SKM-1 treated with dmso at 0.1 percent for 144 hours (cell line): ENCODE data around the gene FIS1.
"Not testable (repeated sequence)": the region's sequence is repeated elsewhere in the genome, so short reads cannot be mapped to it uniquely, and the experiment has no call there.

ENCODE experiments used
- DNase-seq: peaks from one replicate; lab custom pipeline; 2025; ENCODE audit not compliant: unreplicated experiment; lab: John Stamatoyannopoulos, UW

The FIS1 gene

GRCh38 chr7:101205901-101206664 lies 38.8 kb downstream of the FIS1 start:
- no peak for DNase-seq

DNA sequence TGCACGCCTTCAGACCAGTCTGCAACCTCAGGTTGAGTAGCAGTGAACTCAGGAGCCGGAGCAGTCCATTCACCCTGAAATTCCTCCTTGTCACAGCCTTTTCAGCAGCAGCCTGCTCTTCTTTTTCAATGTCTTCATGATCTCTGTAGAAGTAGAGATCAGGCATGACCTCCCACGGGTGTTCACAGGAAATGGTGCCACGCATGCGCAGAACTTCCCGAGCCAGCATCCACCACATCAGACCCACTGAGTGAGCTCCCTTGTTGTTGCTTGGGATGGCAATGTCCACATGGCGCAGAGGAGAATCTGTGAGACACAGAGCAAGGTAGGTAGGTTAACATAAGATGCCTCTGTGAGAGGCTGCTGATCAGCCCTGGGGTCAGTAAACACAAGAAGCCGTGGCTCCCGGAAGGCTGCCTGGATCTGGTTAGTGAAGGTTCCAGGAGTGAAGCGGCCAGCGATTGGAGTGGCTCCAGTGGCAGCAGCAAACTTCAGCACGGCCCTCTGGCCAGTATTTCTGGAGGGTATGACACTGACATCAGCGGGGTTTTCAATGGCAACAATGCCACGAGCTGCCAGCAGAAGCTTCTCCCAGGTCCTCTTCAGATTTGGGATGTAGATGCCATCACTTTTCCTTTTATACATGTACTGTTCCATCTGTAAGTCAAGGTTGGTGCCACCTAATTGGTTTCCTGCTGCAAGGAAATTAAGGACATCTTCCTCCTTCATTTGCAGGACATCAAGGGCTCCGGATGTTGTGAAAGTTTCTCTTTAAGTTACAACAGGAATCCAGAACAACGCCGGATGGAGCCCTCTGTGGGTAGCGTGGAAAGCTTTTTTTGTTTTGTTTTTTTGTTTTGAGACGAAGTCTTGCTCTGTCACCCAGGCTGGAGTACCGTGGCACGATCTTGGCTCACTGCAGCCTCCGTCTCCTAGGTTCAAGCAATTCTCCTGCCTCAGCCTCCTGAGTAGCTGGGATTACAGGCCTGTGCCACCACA lies 40.8 kb downstream of the FIS1 start:
- DNase-seq, result peak; percentile 75

DNA sequence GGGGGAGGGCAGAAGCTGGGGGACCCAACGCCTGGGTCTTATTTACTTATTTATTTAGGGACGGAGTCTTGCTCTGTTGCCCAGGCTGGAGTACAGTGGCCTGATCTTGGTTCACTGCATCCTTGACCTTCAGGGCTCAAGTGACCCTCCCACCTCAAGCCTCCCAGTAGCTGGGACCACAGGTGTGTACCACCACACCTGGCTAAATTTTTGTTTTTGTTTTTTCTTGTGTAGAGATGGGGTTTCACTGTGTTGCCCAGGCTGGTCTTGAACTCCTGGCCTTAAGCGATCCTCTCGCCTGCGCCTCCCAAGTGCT lies 42.3 kb downstream of the FIS1 start:
- DNase-seq, result no peak

DNA sequence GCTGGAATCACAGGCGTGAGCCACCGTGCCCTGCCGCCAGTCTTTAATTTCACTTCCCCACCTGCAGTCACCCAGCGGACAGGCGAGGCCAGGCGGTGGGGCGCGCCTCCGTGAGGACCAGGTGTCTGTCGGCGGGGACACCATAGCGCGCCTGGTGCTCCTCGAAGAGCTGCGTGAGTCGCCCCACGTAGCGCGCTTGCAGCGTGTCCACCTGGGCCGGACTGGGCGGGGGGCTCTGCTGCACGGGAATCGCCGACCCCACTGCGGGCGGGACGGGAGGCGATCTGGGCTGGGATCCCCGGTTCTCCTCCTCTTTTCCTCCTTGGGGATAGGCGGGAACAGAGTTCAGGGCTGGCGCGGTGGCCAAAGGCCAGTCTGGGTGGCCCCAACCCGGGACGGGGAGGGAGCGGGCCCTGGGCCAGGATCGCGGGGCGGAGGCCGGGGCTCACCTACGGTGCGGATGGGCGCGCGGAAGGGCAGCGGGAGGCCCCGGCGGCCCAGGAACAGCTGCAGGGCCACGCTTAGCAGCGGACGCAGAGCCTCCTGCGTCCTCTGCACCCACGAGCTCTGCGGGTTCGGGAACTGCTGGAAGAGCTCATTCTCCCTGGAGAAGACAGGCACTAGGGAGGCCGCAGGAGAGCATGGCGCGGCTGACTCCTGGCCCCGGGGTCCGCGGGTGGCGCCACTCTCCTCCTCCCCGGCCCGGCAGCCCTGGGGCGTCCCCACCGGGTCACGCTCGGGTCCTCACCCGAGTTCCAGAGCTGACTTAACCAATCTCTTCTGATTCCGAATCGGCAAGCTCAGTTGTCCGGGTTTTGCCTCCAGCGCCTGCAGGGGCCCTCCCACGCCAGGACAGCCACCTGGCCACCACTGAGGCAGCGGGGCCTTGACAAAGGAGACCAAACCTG lies 42.9 kb downstream of the FIS1 start:
- DNase-seq, result no peak

DNA sequence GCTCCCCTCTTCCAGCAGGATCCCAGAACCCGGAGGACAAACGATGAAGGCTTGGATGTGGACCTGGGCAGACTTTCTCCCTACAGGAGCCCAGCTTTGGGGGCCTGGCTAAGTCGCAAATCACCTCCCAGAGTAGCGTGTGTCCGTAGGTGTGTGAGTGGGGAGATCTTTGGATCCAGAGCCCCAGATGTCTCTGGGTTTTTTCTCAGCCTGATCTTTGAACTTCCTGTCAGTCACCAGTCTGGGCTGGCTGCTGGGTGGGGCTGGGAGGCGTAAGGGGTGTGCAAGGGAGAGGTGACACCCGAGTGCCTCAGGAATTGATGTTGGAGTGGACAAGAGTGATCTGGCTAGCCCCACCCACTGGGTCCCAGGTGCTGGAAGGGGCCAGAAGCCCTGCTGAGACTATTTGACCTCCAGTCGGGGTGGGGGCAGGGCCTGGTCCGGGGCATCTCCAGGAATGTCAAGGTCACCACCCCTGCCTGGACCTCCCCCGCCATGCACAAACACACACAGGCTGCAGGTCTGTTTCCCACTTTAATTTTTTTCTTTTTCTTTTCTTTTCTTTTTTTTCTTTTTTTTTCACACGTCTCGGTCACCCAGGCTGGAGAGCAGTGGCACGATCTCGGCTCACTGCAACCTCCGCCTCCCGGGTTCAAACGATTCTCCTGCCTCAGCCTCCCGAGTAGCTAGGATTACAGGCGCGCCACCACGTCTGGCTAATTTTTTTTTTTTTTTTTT lies 43.9 kb downstream of the FIS1 start, which contains the start of gene MOGAT3:
Gene MOGAT3, minus strand, starts transcription at position 175 of the 738 bp plus-strand sequence. CDS start 182 bp downstream, outside the sequence.
- DNase-seq, result no peak

DNA sequence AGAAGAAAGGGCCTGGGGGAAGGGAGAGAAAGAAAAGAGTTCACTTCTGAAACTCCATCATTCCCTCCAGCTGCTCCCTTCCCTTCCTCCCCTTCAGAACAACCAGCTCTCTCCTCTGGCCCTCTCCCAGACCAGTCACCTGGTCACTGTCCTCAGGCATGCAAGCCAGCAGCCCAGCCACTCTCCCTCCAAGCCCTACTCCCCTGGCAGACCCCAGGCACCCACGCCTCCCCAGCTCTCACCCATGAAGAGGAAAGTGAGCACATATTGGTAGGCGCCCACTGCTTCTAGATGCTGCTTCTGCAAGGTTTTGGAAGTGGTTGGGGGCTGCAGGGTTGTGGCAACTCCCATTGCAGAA lies 44.4 kb downstream of the FIS1 start:
- DNase-seq, result no peak

- not testable (repeated sequence) for DNase-seq
Observed at GRCh38 chr7:101199522-101199921, 45.4 kb downstream of the FIS1 start.

DNA sequence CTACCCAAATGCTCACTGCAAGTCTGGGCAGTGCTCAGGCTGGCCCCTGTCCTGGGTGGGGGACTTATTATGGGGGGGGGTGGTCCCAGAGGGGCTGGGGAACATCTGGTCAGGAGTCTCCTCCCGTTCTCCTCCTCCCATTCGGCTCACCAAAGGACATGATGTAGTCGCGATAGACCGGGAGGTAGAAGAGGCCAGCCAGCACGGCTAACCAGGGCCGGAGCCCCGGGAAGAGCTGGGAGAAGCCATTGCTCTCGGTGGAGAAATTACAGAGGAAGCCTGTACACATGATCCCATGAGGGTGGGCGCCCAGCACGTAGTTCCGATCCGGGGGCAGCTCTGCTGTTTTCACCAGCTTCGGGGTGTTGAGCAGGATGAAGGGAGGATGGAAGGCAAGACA lies 46.4 kb downstream of the FIS1 start:
- DNase-seq, result no peak

DNA sequence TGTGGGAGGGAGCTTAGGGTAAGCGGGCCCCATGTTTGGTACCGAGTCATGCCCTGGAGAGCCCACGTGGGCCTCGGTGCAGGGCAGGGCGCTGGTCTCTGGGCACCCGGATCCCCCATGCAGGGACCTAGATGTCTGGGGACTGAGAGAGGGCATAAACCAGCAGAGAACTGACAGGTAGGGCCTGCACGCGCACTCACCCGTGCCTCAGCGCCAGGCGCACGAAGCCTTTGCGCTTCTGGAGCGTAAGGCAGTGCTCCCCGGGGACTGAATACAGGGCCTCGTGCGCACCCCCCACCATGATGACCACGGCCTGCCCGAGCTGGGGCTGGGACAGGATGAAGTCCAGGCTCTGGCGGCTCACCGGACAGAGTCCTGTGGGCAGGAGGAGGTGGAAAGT lies 46.9 kb downstream of the FIS1 start:
- no peak for DNase-seq

DNA sequence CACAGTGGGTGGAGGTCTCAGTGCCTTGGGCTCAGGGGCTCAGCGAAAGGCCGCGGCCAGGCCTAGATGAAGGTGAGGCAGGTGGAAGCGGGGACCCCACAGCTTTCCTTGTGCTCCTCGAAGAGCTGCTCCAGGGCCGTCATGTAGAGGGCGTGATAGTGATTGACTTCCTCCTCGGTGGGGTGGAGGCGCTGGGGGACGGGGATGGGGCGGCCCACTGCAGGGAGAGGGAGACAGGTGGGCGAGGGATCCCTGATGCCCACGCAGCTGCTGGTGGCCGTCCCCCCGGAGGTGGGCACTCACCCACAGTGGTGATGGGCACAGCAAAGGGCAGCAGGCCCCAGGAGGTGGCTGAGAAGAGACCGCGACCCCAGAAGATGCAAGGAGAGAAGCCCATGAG lies 49.0 kb downstream of the FIS1 start:
- DNase-seq, result no peak
